ENCODE data around the gene HTR3B. TPM values are rescaled to one million over a fixed set of nuclear protein-coding genes. Genes with fewer than 3 reads are reported as not detected.
"Not testable (repeated sequence)": the region's sequence is repeated elsewhere in the genome, so short reads cannot be mapped to it uniquely, and the experiment has no call there.

HTR3B gene
- total and polyA plus RNA-seq, 2 donors (not counting 1 experiment from before 2014, with no cell fraction given): not detected

GRCh38 chr11:113879446-113879845, 25.1 kb upstream of the HTR3B start:
- H3K79me2 ChIP-seq (ENCODE audit: control insufficient read depth, insufficient read depth, low read length); H3K27ac Mint-ChIP-seq; H3K9me3 Mint-ChIP-seq (ENCODE audit: insufficient read depth); H3K4me3 Mint-ChIP-seq; H4K20me1 ChIP-seq (ENCODE audit: control insufficient read depth, insufficient read depth, low read length, poor library complexity, severe bottlenecking); H3K4me3 ChIP-seq (ENCODE audit: control extremely low read depth in 1 of 5, extremely low read depth in 1 of 5, insufficient read depth in 1 of 5, low read depth in 2 of 5, low read length in 4 of 5); H3K4me2 ChIP-seq (replicated peaks; ENCODE audit: low read depth, low read length, poor library complexity, severe bottlenecking); DNase-seq; POLR2A ChIA-PET; ATAC-seq (ENCODE audit: low read depth); H3K9ac ChIP-seq (ENCODE audit: low read length); H2AFZ ChIP-seq (ENCODE audit: insufficient read depth, low read depth, low read length, poor library complexity, severe bottlenecking); H3K36me3 ChIP-seq (replicated peaks in 1 of 2; ENCODE audit: control extremely low read depth in 1 of 2, control insufficient read depth in 1 of 2, extremely low read depth in 1 of 2, insufficient read depth in 2 of 2, low read length in 1 of 2); H3K27ac ChIP-seq (ENCODE audit: low read length in 2 of 2); H3K27me3 Mint-ChIP-seq; H3K27me3 ChIP-seq (replicated peaks in 1 of 4; ENCODE audit: control extremely low read depth in 1 of 4, control insufficient read depth in 3 of 4, insufficient read depth in 4 of 4, low read length in 3 of 4): not testable (repeated sequence)
- CTCF ChIA-PET: interaction anchor here (0.8 kb wide), 1 partner anchor 381 kb away, joined by 3 read pairs; no protein-coding TSS in a partner anchor
- H3K4me1 Mint-ChIP-seq: peaks cover 27% of the 10 kb centered on the region
- 100% methylated on average over 4 of the region's 4 CpGs for WGBS (ENCODE audit: insufficient coverage)
- intact Hi-C loops (cut with micrococcal nuclease): loop anchor here (10.0 kb wide), 2 partner anchors 55 to 565 kb away; partner anchors contain the start of gene TTC12
- peaks cover 0 to 14% (median 0%) of the 10 kb centered on the region in 3 donors for H3K9me3 ChIP-seq (ENCODE audit: control extremely low read depth in 1 of 3, control insufficient read depth in 2 of 3, insufficient read depth in 1 of 3, low read length in 2 of 3)
- H3K4me1 ChIP-seq (ENCODE audit: control insufficient read depth in 2 of 2, insufficient read depth in 2 of 2, low read length in 2 of 2): peaks cover 6 to 22% of the 10 kb centered on the region in 2 donors

- Mint-ChIP-seq H3K4me3 (no peak overlapping the region), H3K9me3 (ENCODE audit: insufficient read depth) (no peaks in the 10 kb centered on the region), H3K27me3 (no peaks in the 10 kb centered on the region), H3K4me1 (peaks cover 17% of the 10 kb centered on the region), H3K27ac (no peak overlapping the region)
- intact Hi-C loops (cut with micrococcal nuclease): no loop called here
- Histone ChIP-seq H3K9me3 (ENCODE audit: control extremely low read depth in 1 of 3, control insufficient read depth in 2 of 3, insufficient read depth in 1 of 3, low read length in 2 of 3) (peaks cover 0 to 14% (median 0%) of the 10 kb centered on the region in 3 donors), H3K4me1 (ENCODE audit: control insufficient read depth in 2 of 2, insufficient read depth in 2 of 2, low read length in 2 of 2) (peaks cover 5 to 18% of the 10 kb centered on the region in 2 donors), H3K27ac (ENCODE audit: low read length in 2 of 2) (no peak overlapping the region), H3K4me3 (ENCODE audit: control extremely low read depth in 1 of 5, extremely low read depth in 1 of 5, insufficient read depth in 1 of 5, low read depth in 2 of 5, low read length in 4 of 5) (no peak overlapping the region), H2AFZ (ENCODE audit: insufficient read depth, low read depth, low read length, poor library complexity, severe bottlenecking) (no peak overlapping the region), H3K9ac (ENCODE audit: low read length) (no peak overlapping the region), H3K79me2 (ENCODE audit: control insufficient read depth, insufficient read depth, low read length) (no peaks in the 10 kb centered on the region), H3K36me3 (replicated peaks in 1 of 2; ENCODE audit: control extremely low read depth in 1 of 2, control insufficient read depth in 1 of 2, extremely low read depth in 1 of 2, insufficient read depth in 2 of 2, low read length in 1 of 2) (no peaks in the 10 kb centered on the region), H3K27me3 (replicated peaks in 1 of 4; ENCODE audit: control extremely low read depth in 1 of 4, control insufficient read depth in 3 of 4, insufficient read depth in 4 of 4, low read length in 3 of 4) (no peaks in the 10 kb centered on the region), H3K4me2 (replicated peaks; ENCODE audit: low read depth, low read length, poor library complexity, severe bottlenecking) (no peak overlapping the region), H4K20me1 (ENCODE audit: control insufficient read depth, insufficient read depth, low read length, poor library complexity, severe bottlenecking) (no peaks in the 10 kb centered on the region)
- ATAC-seq (ENCODE audit: low read depth) (no peak), DNase-seq (no peak)
- no peak for TF ChIP-seq EZH2 (IDR thresholded peaks at IDR 0.05; ENCODE audit: borderline replicate concordance, insufficient read depth, low read depth, low read length, poor library complexity, severe bottlenecking)
- TF ChIP-seq CTCF (IDR thresholded peaks at IDR 0.05): no peak
- WGBS (ENCODE audit: insufficient coverage): no CpG with 5 or more reads among the region's 4 CpGs
- POLR2A ChIA-PET: no interaction called here
- CTCF ChIA-PET: no interaction called here
Measured at GRCh38 chr11:113880971-113881370, 23.6 kb upstream of the HTR3B start.

Data from B cell (primary cell).